Measurements from ENCODE around the gene BCL2L11.

Gene BCL2L11

DNA sequence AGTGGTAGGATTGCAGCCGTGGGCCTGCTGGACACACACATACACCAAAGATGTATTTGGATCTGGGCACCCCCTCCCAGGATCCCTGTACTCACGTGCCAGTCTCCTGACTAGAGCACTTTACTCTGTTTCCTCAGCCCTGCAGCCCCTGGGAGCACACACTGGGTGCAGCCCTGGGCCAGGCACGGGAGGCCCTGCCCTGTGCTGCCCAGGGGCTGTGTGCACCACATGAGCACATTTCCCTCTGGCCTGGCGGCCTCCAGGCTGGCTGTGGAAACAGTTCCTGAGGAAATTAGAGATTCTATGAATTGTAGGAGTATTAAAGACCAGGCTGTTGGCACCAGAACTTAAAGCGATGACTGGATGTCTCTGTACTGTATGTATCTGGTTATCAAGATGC is 45.4 kb downstream of the BCL2L11 start:
- in situ Hi-C loops (cut with MboI; ENCODE audit: low sequenced_read_pairs), result no loop called here

DNA sequence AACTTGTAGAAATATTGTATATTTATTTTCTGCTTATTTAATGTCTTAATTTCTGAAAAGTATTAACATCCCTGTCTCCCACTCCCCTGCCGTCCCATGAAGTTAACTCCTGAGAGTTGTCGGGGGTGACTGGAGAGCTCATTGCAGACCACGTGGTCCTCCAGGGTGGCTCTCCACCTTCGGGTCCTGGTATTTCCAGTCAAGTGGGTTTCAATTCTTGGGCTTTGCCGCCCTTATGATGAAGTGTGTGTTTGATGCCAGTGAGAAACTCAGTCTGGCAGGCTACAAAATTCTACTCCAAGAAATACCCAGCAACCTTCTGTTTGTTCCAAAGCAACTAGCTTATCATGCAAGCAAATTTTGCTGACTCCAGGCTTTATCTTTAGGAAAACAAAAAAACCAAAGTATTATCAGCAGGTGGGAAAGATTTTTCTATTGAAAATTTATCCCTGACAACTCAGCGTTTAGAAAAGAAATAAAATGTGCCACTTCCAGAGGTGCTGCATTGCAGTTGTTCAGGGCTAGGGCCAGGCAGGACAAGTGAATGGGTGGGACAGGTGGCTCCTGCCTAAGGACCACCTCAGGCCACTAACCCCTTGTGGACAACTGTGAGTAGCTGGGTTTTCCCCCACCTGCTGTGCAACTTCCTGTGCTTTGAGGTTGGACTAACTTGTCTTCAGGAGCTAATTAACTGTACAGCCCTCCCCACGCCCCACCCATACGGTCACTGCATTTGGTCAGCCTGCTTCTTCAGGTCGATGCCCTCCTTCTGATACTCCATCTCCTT is 46.6 kb downstream of the BCL2L11 start:
- in situ Hi-C loops (cut with MboI; ENCODE audit: low sequenced_read_pairs), result no loop called here

DNA sequence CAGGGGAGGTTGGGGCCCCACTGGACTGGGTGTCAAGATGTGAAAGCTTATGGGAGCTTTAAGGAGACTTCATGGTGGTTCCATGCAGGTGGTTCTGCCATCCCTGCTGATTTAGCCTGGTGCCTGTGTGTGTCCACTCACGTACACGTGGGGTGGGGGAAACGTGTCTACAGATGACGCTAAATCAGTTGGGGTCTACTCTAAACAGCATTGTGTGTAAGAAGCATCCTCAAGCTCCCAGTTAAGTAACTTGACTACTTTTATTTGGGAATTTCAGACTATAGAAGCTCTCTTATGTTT is 47.1 kb downstream of the BCL2L11 start:
- in situ Hi-C loops (cut with MboI; ENCODE audit: low sequenced_read_pairs), result no loop called here

DNA sequence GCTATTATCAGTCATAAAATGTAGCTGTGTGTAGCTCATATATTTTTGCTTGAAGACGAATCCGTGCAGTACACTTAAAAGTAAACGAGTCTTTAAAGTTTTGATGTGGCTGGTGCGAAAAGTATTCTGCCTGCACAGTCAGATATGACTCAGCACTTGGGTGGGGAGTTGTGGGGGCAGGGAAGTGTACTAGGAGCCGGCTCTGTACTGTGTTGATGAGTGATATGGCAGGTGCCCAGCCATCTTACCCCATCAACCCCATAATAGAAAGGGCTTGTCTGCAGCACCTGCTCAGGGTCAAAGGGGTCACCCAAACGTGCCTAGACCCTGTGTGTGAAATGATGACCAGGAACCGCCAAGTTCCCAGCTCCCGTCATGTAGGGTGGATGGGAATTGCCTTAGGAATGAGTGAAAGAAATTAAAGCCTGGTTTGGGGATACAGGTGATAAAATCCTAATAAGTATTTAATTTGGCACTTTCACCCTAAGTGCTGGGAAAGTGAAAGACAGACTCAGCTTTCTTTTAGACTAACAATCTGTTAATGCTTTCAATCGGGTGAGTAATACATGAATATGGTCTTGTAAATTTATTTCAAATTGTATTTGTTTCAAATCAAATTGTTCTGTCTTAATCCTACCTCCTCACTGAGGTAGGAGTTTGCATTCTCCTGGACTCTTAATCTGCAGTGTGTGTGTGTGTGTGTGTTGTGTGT is 48.0 kb downstream of the BCL2L11 start:
- in situ Hi-C loops (cut with MboI; ENCODE audit: low sequenced_read_pairs), result no loop called here

DNA sequence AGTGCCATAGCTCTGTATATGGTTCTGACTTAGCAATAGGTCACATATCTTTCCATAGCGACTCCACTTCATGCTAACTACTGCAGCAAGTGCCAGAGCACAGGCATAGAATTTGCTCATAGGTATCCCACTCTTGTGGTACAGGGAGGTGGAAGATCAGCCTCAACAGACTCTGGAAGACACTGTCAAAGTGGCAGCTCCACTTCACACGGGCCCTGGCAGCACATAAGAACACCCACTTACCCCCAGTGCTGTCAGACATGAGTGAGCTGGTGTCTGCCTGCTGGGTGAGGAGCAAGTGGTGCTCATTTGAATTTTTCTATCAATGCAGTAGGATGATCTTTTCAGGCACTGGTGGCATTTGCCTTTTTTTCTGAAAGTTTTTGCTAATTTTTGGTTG is 48.6 kb downstream of the BCL2L11 start:
- in situ Hi-C loops (cut with MboI; ENCODE audit: low sequenced_read_pairs), result no loop called here

DNA sequence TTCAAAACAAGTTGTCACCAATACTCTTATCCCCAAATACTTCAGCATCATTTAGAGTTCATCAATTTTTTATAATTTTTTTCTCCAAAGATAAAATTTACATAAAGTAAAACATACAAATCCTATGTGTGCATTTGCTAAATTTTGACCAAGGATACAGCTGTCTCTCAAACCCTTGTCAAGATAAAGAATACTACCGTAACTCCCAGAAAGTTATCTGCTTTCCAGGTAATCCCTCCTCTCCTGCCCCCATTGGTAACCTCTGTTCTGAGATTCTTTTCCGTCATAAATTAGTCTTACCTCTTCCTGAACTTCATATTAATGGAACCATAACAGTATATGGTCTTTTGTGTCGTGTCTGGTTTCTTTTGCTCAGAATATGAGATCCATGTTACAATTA is 49.2 kb downstream of the BCL2L11 start:
- in situ Hi-C loops (cut with MboI; ENCODE audit: low sequenced_read_pairs), result no loop called here

DNA sequence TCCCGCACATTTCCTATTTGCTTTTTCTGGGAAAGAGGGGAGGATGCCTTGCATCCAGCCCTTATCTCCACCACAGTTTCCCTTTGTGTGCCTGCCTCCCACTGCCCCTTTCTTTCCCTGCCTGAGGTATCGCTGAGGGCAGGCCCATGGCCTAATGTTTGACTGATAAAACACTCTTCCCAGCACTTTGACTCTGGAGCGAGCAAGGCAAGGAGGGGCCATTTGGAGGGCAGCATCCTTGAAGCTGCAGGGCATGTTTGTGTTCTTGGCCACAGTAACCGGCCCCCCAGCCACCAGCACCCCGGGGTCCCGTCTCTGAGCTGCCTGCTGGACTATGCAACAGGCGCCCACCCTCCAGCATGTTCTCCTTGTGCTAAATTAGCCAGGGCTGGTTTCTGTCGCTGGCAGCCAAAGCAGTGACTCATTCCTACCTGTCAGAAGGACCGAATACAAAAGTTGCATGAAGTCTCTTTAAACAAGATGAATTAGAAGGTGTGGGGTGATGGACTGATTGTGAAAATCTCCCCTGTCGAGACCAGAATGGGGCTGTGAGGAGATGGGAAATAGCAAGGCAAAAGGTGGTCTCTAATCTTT is 50.7 kb downstream of the BCL2L11 start:
- in situ Hi-C loops (cut with MboI; ENCODE audit: low sequenced_read_pairs), result no loop called here

DNA sequence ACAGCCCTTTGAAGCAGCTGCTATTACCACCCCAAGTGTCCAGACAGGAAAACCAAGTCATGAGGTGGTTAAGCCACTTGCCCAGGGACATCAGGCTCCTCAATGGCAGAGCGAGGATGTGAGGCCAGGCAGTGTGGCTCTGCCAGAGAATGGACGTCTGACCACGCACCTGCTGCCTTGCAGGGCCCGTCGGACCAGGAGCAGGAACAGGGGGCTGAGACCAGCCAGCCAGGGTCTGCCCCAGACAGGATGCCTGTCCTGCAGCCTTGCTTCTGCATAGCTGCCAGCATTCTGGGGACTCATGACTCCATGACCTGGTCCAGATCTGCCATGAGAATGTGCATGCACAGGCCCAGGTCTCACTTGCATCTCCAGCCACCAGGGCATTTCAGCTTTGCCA is 52.0 kb downstream of the BCL2L11 start:
- in situ Hi-C loops (cut with MboI; ENCODE audit: low sequenced_read_pairs), result no loop called here

DNA sequence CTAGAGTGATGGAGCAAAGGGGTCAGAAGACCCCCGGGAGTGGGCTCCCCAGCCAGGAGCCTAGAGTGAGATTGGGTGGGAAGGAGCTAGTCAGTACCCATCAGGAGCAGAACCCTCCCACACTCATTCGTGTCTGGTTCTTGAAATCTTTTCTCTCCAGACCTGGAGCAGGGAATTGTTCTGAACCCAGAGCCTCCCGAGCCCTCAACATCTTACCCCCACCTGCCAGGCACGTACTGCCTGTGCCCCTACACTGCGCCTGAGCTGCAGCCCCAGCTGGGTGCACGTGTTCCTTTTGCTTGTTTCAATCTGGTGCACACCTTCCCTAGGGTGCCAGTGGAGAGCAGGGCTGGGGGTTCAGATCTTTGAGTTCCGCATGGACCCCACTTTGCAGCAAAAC is 52.6 kb downstream of the BCL2L11 start:
- in situ Hi-C loops (cut with MboI; ENCODE audit: low sequenced_read_pairs), result no loop called here

DNA sequence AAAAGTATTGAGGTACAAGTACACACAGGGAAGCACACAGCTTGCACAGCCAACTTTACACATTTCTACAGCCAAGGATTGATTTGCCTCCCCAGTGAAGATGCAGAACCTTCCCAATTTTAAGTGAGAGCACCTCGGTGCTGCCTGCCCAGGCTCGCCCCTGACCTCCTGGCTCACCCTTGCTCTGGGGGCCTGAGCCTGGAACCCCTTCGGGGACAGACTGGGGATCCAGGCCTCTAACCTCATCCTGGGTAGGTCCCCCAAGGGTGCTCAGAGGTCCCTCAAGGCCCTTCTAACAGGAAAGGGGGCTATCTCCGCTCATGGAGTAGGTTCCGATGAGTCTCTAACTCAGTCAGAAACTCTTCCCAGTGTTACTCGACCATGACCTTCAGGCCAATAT is 53.1 kb downstream of the BCL2L11 start:
- in situ Hi-C loops (cut with MboI; ENCODE audit: low sequenced_read_pairs), result no loop called here

DNA sequence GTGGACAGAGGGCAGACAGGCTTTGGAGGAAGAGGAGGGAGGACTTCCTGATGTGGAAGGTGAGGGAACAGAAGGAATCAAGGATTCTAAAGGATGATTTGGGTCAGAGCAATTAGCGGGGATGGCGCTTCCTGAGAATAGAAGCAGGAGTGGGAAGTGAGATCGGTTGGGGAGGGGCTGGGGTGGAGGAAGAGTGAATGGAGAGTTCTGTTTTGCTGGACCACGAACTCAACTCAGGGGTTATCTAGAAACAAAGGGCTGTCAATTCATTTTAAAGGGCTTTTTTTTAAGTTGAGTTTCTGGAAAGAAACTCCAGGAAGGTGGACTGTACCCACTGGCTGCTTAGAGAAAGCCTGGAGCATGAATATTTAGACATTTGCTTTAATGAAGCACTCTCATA is 54.9 kb downstream of the BCL2L11 start:
- in situ Hi-C loops (cut with MboI; ENCODE audit: low sequenced_read_pairs), result no loop called here

DNA sequence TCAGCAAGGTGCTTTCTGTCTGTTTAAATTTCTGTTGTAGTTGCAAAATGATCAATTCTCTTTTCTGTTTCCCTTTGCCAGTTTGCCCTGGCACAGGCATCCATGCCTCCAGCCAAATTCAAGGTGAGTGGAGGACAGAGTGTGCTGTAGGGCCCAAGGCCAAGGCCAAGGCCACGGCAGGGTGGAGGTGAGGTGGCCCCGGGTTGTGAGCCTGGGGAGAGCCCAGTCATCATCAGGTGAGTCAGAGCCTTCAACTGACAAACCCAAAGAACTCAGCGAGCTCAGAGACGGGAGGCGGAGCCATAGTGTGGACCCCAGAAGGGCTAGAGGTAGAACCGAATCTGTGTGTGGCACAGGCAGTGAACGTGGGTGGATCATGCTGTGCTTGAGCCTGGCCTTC is 55.7 kb downstream of the BCL2L11 start:
- in situ Hi-C loops (cut with MboI; ENCODE audit: low sequenced_read_pairs), result no loop called here

DNA sequence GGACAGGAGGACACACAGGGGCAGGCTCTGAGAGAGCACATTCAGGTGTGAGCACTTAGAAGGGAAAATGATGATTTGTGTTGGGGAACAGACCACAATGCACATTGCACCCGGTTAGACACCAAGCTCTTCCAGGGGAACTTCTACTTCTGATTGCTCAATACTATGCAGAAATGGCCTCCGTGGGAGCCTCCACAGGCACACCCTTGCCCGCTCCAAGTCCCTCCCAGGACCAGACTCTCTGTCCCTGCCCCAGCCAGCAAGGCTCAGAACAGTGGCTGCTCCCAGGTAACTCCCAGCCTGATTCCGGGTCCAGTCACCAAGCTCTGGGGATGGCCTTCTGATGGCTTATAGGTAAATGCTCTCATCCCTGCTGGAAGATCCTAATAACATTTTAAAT is 56.2 kb downstream of the BCL2L11 start:
- in situ Hi-C loops (cut with MboI; ENCODE audit: low sequenced_read_pairs), result no loop called here

DNA sequence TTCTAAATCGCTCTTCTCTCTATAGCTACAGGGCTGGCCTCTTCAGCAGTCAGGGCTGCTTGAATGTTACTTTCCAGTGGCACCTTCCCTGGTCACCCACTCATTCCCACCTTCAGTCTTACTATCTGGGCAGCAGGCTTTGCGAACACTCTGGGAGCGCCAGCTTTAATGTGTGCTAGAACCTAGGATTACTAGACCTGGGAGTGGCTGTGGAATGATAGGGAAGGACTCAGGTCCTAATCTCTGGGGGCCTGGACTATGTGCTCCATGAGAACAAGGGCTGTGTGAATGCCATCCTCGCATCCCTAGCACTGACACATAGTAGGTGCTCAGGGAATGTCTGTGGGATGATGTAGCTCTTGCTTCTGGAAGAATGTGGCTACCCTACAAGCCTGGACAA is 57.6 kb downstream of the BCL2L11 start:
- in situ Hi-C loops (cut with MboI; ENCODE audit: low sequenced_read_pairs), result no loop called here

DNA sequence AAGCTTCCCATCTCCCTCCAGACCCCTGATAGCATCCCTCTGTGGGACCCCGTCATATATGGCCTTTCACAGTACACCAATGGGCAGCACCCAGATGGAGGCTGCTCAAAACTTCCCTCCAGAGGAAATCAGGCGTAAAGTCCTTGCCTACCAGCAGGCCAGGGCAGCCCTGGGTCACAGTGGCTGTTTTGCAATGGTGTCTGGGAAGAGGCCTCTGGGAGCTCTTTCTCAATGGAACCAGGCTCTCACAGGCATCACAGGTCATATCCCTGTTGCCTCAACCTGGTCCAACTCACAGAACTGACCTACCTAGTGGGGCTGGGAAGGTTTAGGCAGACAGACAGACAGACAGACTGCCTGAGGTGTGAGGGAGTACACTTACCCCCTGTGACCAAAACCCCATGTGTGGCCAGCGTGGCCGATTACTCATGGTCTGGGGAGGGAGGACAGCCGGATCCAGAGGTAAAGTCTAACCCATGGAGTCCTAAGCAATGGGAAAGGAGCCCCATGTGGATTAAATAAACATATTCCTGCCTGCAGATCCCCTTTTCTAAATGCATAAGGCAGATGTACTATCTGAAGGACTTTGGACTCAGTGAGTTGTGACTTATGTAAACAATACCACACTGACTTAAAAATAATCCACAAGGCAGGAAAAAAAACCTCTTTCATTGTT is 58.2 kb downstream of the BCL2L11 start:
- in situ Hi-C loops (cut with MboI; ENCODE audit: low sequenced_read_pairs), result no loop called here

DNA sequence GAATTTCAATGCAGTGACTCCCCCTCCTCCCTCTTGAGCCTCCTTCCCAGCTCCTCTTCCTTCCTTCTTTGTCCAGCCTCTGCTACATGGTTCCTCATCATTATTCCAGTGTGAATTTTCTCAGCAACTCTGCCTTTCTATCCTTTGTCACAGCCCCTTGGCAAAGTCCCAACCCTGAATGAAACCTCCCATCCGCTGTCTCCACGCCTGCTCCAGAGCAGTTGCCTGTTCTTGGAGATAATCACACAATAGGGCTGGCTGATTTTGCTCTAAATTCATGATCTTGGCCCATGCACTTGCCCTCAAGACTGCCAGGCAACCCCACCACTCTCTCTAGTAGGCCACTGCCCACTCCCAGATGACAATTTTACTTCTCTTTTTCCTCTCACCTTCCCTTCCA is 61.4 kb downstream of the BCL2L11 start:
- in situ Hi-C loops (cut with MboI; ENCODE audit: low sequenced_read_pairs), result no loop called here

DNA sequence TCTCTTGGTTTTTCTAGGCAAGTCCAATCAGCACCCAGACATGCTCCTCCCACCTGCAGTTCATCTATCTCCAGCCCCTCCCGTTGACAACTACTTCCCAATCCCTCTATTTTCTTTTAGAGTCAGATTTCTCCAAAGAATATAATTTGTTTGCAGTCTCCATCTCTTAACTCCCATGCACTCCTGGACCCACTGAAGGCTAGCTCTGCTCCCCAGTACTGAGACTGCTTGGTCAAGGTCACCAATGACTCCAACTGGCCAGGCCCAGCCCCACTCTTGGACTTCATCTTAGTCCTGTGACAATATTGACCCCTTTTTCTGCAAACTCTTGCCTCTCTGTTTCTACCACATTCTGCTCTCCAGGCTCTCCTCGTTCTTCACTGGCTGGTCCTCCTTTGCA is 62.0 kb downstream of the BCL2L11 start:
- in situ Hi-C loops (cut with MboI; ENCODE audit: low sequenced_read_pairs), result no loop called here

DNA sequence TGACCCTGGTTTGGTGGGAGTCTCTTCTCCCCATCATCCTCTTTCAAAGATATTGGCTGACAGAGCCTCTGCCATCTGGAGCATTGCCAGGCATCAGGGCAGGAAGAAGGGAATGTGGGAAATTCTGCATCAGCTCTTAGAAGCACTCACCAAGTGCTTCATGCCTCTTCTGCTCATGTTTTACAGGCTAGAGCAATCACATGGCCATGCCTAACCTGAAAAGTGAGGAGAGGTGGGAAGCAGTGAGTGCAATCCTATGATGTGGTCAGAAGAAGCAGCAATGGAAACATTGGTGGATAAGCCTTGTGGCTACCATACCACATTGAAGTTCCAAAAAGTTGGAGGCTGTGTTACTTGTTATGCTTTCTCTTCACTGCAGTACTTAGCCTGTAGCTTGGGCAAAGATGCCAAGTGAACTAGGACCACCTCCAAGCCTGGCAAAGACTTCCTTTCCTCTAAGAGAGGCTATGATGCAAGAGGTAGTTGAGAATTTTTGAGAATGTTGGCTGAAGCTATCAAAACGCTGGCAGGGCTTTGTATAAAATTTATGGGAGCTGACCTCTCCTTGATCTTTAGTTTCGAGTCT is 64.1 kb downstream of the BCL2L11 start:
- in situ Hi-C loops (cut with MboI; ENCODE audit: low sequenced_read_pairs), result no loop called here

DNA sequence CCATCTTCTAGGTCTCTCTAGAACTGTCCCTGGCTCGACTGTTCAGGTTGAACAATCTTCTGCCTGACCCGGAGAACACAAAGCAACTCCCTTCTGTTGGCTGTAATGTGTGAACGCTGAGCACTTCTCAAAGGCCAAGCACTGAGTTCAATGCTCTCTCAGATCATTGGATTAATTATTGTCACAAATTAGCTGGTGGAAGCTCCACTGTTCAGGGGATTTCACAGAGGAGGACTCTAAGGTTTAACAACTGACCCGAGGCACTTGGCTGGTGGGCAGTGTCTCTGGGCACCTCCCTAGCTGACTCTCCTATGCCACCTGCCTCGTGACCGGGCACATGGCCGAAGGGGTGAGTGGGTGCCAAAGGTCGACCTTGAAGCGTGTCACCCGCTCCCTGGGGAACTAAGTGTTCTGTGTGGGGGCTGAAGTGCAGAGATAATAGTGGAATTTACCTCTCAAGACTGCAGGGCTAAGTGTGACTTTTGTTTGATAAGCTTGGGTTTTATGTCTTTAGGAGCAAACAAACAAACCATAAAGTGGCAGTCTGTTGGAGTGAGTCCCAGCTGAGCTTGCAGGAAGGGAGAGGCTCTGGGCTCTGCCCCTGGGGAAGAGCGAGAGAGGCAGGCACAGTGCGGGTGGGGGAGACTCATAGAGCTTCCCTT is 64.8 kb downstream of the BCL2L11 start:
- in situ Hi-C loops (cut with MboI; ENCODE audit: low sequenced_read_pairs), result no loop called here

DNA sequence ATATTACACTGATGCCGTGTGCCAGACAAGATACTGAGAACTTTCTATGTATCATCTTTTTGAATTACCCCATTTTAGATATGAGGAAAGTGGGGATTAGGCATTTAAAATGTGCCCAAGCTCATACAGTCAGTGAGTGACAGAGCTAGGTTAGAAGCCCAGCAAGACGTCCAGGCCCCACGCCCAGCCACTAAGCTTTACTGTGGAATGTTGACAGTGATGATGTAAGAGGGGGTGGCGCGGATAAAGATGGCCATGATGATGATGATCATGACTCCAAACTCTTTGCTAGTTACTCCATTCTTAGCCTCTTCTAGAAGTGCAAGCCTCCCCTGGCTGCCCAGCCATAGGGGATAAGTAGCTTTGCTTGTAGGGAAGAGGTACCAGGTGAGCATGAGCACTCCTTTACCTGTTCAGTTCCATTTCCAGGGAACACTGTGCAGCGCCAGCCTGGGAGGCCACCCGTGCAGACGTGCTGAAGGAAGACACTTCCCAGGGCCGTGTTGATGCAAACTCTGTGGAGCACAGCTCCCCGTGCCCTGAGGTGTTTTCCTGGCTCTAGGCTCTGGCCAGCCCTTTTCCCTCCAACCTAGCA is 65.5 kb downstream of the BCL2L11 start:
- in situ Hi-C loops (cut with MboI; ENCODE audit: low sequenced_read_pairs), result no loop called here

DNA sequence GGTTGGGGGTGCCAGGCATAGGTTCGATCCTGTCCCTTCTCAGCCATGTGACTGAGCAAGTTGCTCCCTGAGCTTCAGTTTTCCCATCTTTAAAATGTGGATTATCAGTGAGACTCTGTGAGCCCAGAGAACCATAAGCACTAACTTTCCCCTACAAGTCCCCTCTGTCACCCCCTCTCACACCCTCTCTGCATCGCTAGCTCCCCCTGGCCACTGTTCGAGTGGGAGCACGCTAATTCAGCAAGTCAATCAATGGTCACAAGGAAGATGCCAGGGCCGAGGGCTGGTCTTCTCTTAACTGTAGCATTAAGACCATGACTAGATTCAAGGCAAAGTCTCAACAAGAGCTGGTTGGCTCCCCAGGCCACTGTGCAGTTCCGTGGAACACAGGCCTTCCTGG is 66.2 kb downstream of the BCL2L11 start:
- in situ Hi-C loops (cut with MboI; ENCODE audit: low sequenced_read_pairs), result no loop called here
